Measurements from ENCODE around the gene EGR2.

GRCh38 chr10:62804356-62805230 is 11.6 kb downstream of the EGR2 start, which contains the start of gene ADO:
- TF ChIP-seq CTCF (IDR thresholded peaks at IDR 0.05; ENCODE audit: insufficient read depth, low read length) (no peak), GABPA (IDR thresholded peaks at IDR 0.05; ENCODE audit: low read depth) (peak; percentile 94), POLR2AphosphoS5 (IDR thresholded peaks at IDR 0.05; ENCODE audit: low read depth) (peak; percentile 65; the same call in 1 of the 2 replicates), REST (IDR thresholded peaks at IDR 0.05; ENCODE audit: insufficient replicate concordance, low read depth) (no peak), SPI1 (IDR thresholded peaks at IDR 0.05; ENCODE audit: borderline replicate concordance, low read depth) (no peak; the same call in 1 of the 2 replicates)
